ENCODE measurements around the gene CIAO2B. TPM values are rescaled to one million over a fixed set of nuclear protein-coding genes. Genes with fewer than 3 reads are reported as not detected.
A peak's percentile ranks its signal among the peaks of the same experiment; 100 is the strongest.

Gene CIAO2B
- total RNA-seq, 1 experiment from 2014 or later: 83.0 TPM

DNA sequence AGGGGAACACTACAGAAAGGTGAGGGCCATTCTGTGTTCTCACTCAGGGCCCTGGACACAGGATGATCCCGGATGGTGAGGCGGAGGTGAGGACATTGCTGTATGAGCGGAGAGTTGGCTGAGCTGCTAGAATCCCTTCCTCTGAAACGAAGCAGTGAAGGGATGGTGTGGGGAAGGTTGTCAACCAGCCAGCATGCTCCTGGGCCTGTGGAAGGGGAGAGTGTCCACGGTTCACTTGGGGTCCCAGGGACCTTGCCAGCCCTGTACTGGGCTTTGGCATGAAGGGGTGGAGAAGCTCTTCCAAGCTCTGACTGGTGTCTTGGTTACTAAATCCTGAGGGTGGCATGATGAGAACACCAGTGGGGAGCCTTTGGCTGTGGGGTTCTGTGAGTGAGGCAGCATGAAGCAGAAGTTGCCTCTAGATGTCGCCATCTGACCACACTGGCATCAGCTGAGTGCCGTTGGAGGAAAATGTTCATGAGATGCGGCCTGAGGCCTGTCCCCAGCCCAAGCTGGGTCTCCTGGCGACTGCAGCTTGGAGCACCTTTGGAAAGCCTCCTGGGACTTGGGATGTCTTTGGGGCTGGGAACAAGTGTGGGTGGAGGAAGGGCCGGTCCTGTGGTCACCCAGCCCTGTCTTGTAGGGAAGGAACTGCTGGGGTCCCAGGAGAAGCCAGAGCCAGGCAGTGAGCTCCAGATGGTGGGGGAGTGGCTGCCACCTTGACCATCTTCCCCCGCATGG lies 39.1 kb downstream of the CIAO2B start:
- Histone ChIP-seq H4K5ac (ENCODE audit: insufficient read length, low read depth, low read length) (no peak overlapping the region), H2BK20ac (ENCODE audit: low read depth, low read length, poor library complexity, severe bottlenecking) (no peak overlapping the region), H4K20me1 (ENCODE audit: control insufficient read depth, insufficient read depth, insufficient read length) (peaks cover 4% of the 10 kb centered on the region), H3T11ph (ENCODE audit: low read length) (no peak overlapping the region), H3K56ac (ENCODE audit: insufficient read length, low read depth, low read length) (no peak overlapping the region), H2AFZ (ENCODE audit: low read length) (no peak overlapping the region), H2BK15ac (ENCODE audit: low read depth, low read length) (no peak overlapping the region), H2BK5ac (ENCODE audit: insufficient read length, low read length) (no peak overlapping the region), H4K8ac (replicated peaks; ENCODE audit: insufficient read length, low read depth, low read length) (no peak overlapping the region), H3K4ac (ENCODE audit: low read depth, low read length) (no peak overlapping the region), H3K27ac (ENCODE audit: insufficient read length, low read depth, low read length) (no peak overlapping the region), H3K14ac (ENCODE audit: insufficient read depth, low read length) (no peak overlapping the region), H3K27me3 (ENCODE audit: insufficient read depth, low read length) (no peaks in the 10 kb centered on the region), H3K18ac (ENCODE audit: insufficient read length, low read depth, low read length) (no peak overlapping the region), H3K9ac (ENCODE audit: extremely low read depth, insufficient read length, low read length) (no peak overlapping the region), H2BK12ac (ENCODE audit: insufficient read length, low read depth, low read length) (no peak overlapping the region), H2BK120ac (ENCODE audit: low read depth, low read length, poor library complexity, severe bottlenecking) (no peak overlapping the region), H2AK5ac (ENCODE audit: insufficient read length, low read length) (no peak overlapping the region), H3K23ac (ENCODE audit: insufficient read length, low read depth, low read length) (no peak overlapping the region), H3K79me1 (ENCODE audit: insufficient read depth, low read depth, low read length, poor library complexity, severe bottlenecking) (no peaks in the 10 kb centered on the region), H3K23me2 (ENCODE audit: insufficient read length, low read depth, low read length, poor library complexity, severe bottlenecking) (no peaks in the 10 kb centered on the region), H3K79me2 (ENCODE audit: insufficient read depth, low read length) (no peaks in the 10 kb centered on the region), H4K91ac (ENCODE audit: insufficient read length, low read depth, low read length) (no peak overlapping the region), H3K9me3 (ENCODE audit: control insufficient read depth, low read depth, low read length) (no peaks in the 10 kb centered on the region), H3K4me1 (ENCODE audit: insufficient read depth, low read length) (no peaks in the 10 kb centered on the region), H3K4me2 (ENCODE audit: insufficient read depth, insufficient read length, low read length) (no peak overlapping the region)
- peak; percentile 69 for DNase-seq
- WGBS (ENCODE audit: extremely low coverage, insufficient read length, low lambda C conversion rate): no CpG with 5 or more reads among the region's 11 CpGs
- peaks cover 3% of the 10 kb centered on the region for H3K27me3 Mint-ChIP-seq (ENCODE audit: low read depth)
- TF ChIP-seq, protein P1, sequence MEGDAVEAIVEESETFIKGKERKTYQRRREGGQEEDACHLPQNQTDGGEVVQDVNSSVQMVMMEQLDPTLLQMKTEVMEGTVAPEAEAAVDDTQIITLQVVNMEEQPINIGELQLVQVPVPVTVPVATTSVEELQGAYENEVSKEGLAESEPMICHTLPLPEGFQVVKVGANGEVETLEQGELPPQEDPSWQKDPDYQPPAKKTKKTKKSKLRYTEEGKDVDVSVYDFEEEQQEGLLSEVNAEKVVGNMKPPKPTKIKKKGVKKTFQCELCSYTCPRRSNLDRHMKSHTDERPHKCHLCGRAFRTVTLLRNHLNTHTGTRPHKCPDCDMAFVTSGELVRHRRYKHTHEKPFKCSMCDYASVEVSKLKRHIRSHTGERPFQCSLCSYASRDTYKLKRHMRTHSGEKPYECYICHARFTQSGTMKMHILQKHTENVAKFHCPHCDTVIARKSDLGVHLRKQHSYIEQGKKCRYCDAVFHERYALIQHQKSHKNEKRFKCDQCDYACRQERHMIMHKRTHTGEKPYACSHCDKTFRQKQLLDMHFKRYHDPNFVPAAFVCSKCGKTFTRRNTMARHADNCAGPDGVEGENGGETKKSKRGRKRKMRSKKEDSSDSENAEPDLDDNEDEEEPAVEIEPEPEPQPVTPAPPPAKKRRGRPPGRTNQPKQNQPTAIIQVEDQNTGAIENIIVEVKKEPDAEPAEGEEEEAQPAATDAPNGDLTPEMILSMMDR (conservative IDR thresholded peaks at IDR 0.05): peak; percentile 89
- peaks cover 0 to 7% (median 0%) of the 10 kb centered on the region in 3 experiments; a peak in 2 of 7 replicates for H3K36me3 Mint-ChIP-seq (ENCODE audit: insufficient read depth in 1 of 3, low read depth in 3 of 3)
- H3K27ac Mint-ChIP-seq: peak overlapping the region; percentile 4 to 17 (median 11); a peak in 3 of 7 replicates
- H3K4me3 Mint-ChIP-seq: no peak overlapping the region
- peaks cover 12 to 14% of the 10 kb centered on the region in 2 experiments for H3K4me1 Mint-ChIP-seq
- H3K9me3 Mint-ChIP-seq: no peaks in the 10 kb centered on the region
